K562 (cell line): Measurements from ENCODE around the gene TSSK2. TPM values are rescaled to one million over a fixed set of nuclear protein-coding genes. Genes with fewer than 3 reads are reported as not detected.
A peak's percentile ranks its signal among the peaks of the same experiment; 100 is the strongest.

Experiments
- CCAR2 ChIP-seq: fragments of 200-400 bp; formaldehyde crosslinking; IDR thresholded peaks from 2 replicates; pipeline ENCODE4 v1.6.1; 2017; ENCODE audit warnings: mild to moderate bottlenecking, low read depth, low read length
- CHD4 ChIP-seq: fragments of 200-600 bp; sonication (generic); IDR thresholded peaks from 3 replicates; pipeline ENCODE4 v1.6.1; 2012; ENCODE audit warnings: low read depth, mild to moderate bottlenecking, mixed read lengths, low read length, inconsistent platforms; ENCODE audit not compliant: insufficient read depth, insufficient replicate concordance, poor library complexity, severe bottlenecking
- HDAC6 ChIP-seq: IDR thresholded peaks from 2 replicates; pipeline ENCODE4 v1.6.1; 2012; ENCODE audit warnings: low read depth, mild to moderate bottlenecking, control low read depth, inconsistent platforms, low read length, moderate library complexity
- MYNN ChIP-seq, 2 experiments: sonication (generic); formaldehyde crosslinking in 1 of 2; IDR thresholded peaks; 2 replicates each; pipeline versions ENCODE4 v1.5.0 to v1.6.1; 2016 to 2020; ENCODE audit warnings: antibody characterized with exemption in 1 of 2, missing genetic modification reagents in 1 of 2
- REST ChIP-seq, 2 experiments: fragments of 450-650 bp; formaldehyde crosslinking in 1 of 2; IDR thresholded peaks; 2 replicates each; pipeline versions ENCODE4 v1.4.0 to v1.6.1; 2014 to 2020; ENCODE audit warnings: mild to moderate bottlenecking in 2 of 2, borderline replicate concordance in 1 of 2, low read depth in 1 of 2
- RREB1 ChIP-seq: fragments of 250-450 bp; sonication (Bioruptor Pico); IDR thresholded peaks from 2 replicates; pipeline ENCODE4 v1.4.0; 2020
- ZBTB7A ChIP-seq: IDR thresholded peaks from 2 replicates; pipeline ENCODE4 v1.6.1; 2011; ENCODE audit warnings: low read depth, mild to moderate bottlenecking, low read length, moderate library complexity, borderline replicate concordance; ENCODE audit not compliant: control insufficient read depth
- ZNF133 ChIP-seq: fragments of 250-450 bp; sonication (Bioruptor Pico); IDR thresholded peaks from 2 replicates; pipeline ENCODE4 v1.4.0; 2020; ENCODE audit warnings: mild to moderate bottlenecking
- ZNF277 ChIP-seq: fragments of 250-450 bp; sonication (Bioruptor Pico); IDR thresholded peaks from 2 replicates; pipeline ENCODE4 v1.8.0; 2022; ENCODE audit warnings: inconsistent platforms, mild to moderate bottlenecking, moderate library complexity, borderline replicate concordance
- polyA plus RNA-seq, 8 experiments: library from polyadenylated mRNA; depleted of rRNA in 4 of 8; stranded (reverse) in 5 of 8; unstranded in 3 of 8; fragments of >200 nt; fragmentation: Nextera tagmentation in 2 of 8; fragmentation: Illumina TruSeq in 1 of 8; extraction: Ambion mirVana in 2 of 8; extraction: Trizol in 1 of 8; gene quantifications; 2 replicates each; pipeline versions ENCODE4 v1.2.1 to v1.2.3, GENCODE V29; 2011 to 2014; ENCODE audit warnings: inconsistent platforms in 1 of 8, missing spikeins in 1 of 8
- total RNA-seq, 7 experiments: library from RNA; depleted of rRNA in 6 of 7; stranded (reverse); fragments of >200 nt in 6 of 7; fragmentation: Illumina TruSeq in 2 of 7; extraction: Trizol in 2 of 7; gene quantifications; 2 replicates each; pipeline versions ENCODE4 v1.2.1 to v1.2.3, GENCODE V29; 2011 to 2021; ENCODE audit warnings: low replicate concordance in 1 of 7

TSSK2 gene
- total and polyA plus RNA-seq, 9 of the 15 experiments (the other 6 are each of a cell fraction or from before 2014, with no cell fraction given): 0.04 TPM; not detected in 8

- no peak for TF ChIP-seq ZBTB7A
- TF ChIP-seq ZNF277: no peak
- TF ChIP-seq RREB1 (CRISPR knock-in tag): peak; percentile 81; the same call in 1 of the 2 replicates
- peak; percentile 85 for TF ChIP-seq CHD4
- TF ChIP-seq ZNF133 (CRISPR knock-in tag): 0 out of 2 replicates have a peak, but pooled peaks have one; percentile 7
- TF ChIP-seq CCAR2: no peak
- no peak for TF ChIP-seq REST (IDR thresholded peaks at IDR 0.05; ENCODE audit: borderline replicate concordance)
- TF ChIP-seq REST (CRISPR knock-in tag; IDR thresholded peaks at IDR 0.05; ENCODE audit: low read depth): peak; percentile 79; the same call in 1 of the 2 replicates
- no peak for TF ChIP-seq HDAC6
- no peak for TF ChIP-seq MYNN (IDR thresholded peaks at IDR 0.05)
- no peak for TF ChIP-seq MYNN (CRISPR knock-in tag; IDR thresholded peaks at IDR 0.05)
Observed at GRCh38 chr22:19178657-19179496, 47.8 kb downstream of the TSSK2 start, which contains the start of gene SLC25A1 (continued).
